CD4-positive, alpha-beta memory T cell (primary cell): Measurements from ENCODE around the gene PSPC1. TPM values are rescaled to one million over a fixed set of nuclear protein-coding genes. Genes with fewer than 3 reads are reported as not detected.
"Not testable (repeated sequence)": the region's sequence is repeated elsewhere in the genome, so short reads cannot be mapped to it uniquely, and the experiment has no call there.

ENCODE experiments used
- CTCF ChIA-PET: fragments of 350-600 bp; sonication (Branson Sonifier 250); formaldehyde crosslinking; loops from one replicate; lab custom pipeline; 2021; ENCODE audit warnings: inconsistent platforms; ENCODE audit not compliant: partially characterized antibody; lab: Charles Lee
- POLR2A ChIA-PET: fragments of 350-600 bp; sonication (Branson Sonifier 250); formaldehyde crosslinking; loops from one replicate; lab custom pipeline; 2021; ENCODE audit not compliant: partially characterized antibody; lab: Charles Lee
- DNase-seq, 5 donors: peaks; one replicate each; pipeline versions ENCODE4 v3.0.0 to v3.0.0-alpha.2; 2020 to 2022; ENCODE audit warnings: mixed read lengths in 1 of 5
- H3K27ac ChIP-seq: one replicate; pipeline ENCODE4 v1.7.0; 2013; ENCODE audit warnings: low read depth, low read length
- H3K27me3 ChIP-seq: 2 replicates; pipeline ENCODE4 v1.7.0; 2013; ENCODE audit warnings: mild to moderate bottlenecking, low read length, moderate library complexity; ENCODE audit not compliant: insufficient read depth
- H3K36me3 ChIP-seq: 2 replicates; pipeline ENCODE4 v1.7.0; 2013; ENCODE audit warnings: mild to moderate bottlenecking, low read length, moderate library complexity; ENCODE audit not compliant: insufficient read depth
- H3K4me1 ChIP-seq: 2 replicates; pipeline ENCODE4 v1.7.0; 2013; ENCODE audit warnings: mild to moderate bottlenecking, low read length, moderate library complexity; ENCODE audit not compliant: insufficient read depth
- H3K4me3 ChIP-seq, 2 donors: one replicate each; pipeline ENCODE4 v1.7.0; 2013; ENCODE audit warnings: low read length in 2 of 2, mild to moderate bottlenecking in 1 of 2
- H3K9me3 ChIP-seq, 2 donors: one replicate each; pipeline ENCODE4 v1.7.0; 2013; ENCODE audit warnings: low read length in 2 of 2, control low read depth in 1 of 2; ENCODE audit not compliant: control insufficient read depth in 1 of 2
- H3K27ac Mint-ChIP-seq, 7 donors: one replicate each; pipeline ENCODE4 v1.8.0; 2020 to 2021; ENCODE audit warnings: mixed read lengths in 7 of 7, mild to moderate bottlenecking in 6 of 7, inconsistent platforms in 3 of 7, moderate library complexity in 3 of 7
- H3K27me3 Mint-ChIP-seq, 2 donors: one replicate each; pipeline ENCODE4 v1.8.0; 2020 to 2021; ENCODE audit warnings: mixed read lengths in 2 of 2
- H3K36me3 Mint-ChIP-seq, 2 donors: one replicate each; pipeline ENCODE4 v1.8.0; 2020 to 2021; ENCODE audit warnings: mixed read lengths in 2 of 2, inconsistent platforms in 1 of 2, mild to moderate bottlenecking in 1 of 2
- H3K4me1 Mint-ChIP-seq, 4 donors: one replicate each; pipeline ENCODE4 v1.8.0; 2020 to 2021; ENCODE audit warnings: mixed read lengths in 4 of 4, mild to moderate bottlenecking in 1 of 4
- H3K4me3 Mint-ChIP-seq, 8 donors: one replicate each; pipeline ENCODE4 v1.8.0; 2020 to 2021; ENCODE audit warnings: mixed read lengths in 8 of 8, mild to moderate bottlenecking in 7 of 8, moderate library complexity in 6 of 8, inconsistent platforms in 3 of 8
- H3K9me3 Mint-ChIP-seq, 8 donors: one replicate each; pipeline ENCODE4 v1.8.0; 2020 to 2021; ENCODE audit warnings: mixed read lengths in 8 of 8, mild to moderate bottlenecking in 5 of 8, inconsistent platforms in 3 of 8, moderate library complexity in 1 of 8
- intact Hi-C: fragments of 100-400 bp; cut with micrococcal nuclease; formaldehyde crosslinking; loops from one replicate; pipeline ENCODE4 v1.15.1; 2023
- polyA plus RNA-seq, 2 donors: library from polyadenylated mRNA; unstranded; fragments of 300-500 nt; fragmentation: Illumina TruSeq; gene quantifications; one replicate each; pipeline ENCODE4 v1.2.3, GENCODE V29; 2021
- total RNA-seq, 2 experiments: library from RNA; stranded (reverse); gene quantifications; one replicate each; pipeline ENCODE4 v1.2.3, GENCODE V29; 2021

Gene PSPC1
- total and polyA plus RNA-seq, 4 experiments from 2014 or later = 29.2 to 82.2 (median 58.2) TPM

- POLR2A ChIA-PET = interaction anchor here (0.8 to 3.8 kb wide), 12 partner anchors 10 to 178 kb away, joined by 3 to 82 read pairs (median 5); partner anchors contain the start of genes MPHOSPH8, ZMYM2 and ZMYM5
- Mint-ChIP-seq H3K4me3 (peak overlapping the region; percentile 97 to 99 (median 98)), H3K9me3 (peaks cover 0 to 4% (median 0%) of the 10 kb centered on the region in 8 donors), H3K27ac (peak overlapping the region; percentile 98 to 99 (median 99)), H3K36me3 (peaks cover 4 to 9% of the 10 kb centered on the region in 2 donors), H3K4me1 (peaks cover 2 to 14% (median 5%) of the 10 kb centered on the region in 4 donors), H3K27me3 (no peaks in the 10 kb centered on the region)
- intact Hi-C loops = loop anchor here (1.0 to 5.0 kb wide), 3 partner anchors 81 to 176 kb away; partner anchors contain the start of genes MPHOSPH8, ZMYM2 and ZMYM5
- CTCF ChIA-PET = interaction anchor here (1.2 to 1.3 kb wide), 2 partner anchors 83 to 1395 kb away, joined by 3 read pairs; no protein-coding TSS in a partner anchor
- peak overlapping the region; percentile 93 to 95 for H3K4me3 ChIP-seq
- no peaks in the 10 kb centered on the region for H3K27me3 ChIP-seq
- H3K27ac ChIP-seq = peak overlapping the region; percentile 88
- H3K9me3 ChIP-seq = no peaks in the 10 kb centered on the region
- DNase-seq = peak; percentile 52 to 57 (median 55)
- peaks cover 6% of the 10 kb centered on the region for H3K4me1 ChIP-seq
- H3K36me3 ChIP-seq = no peaks in the 10 kb centered on the region
These were observed 557 bp downstream of the PSPC1 start for GRCh38 chr13:19782049-19782726.

DNA sequence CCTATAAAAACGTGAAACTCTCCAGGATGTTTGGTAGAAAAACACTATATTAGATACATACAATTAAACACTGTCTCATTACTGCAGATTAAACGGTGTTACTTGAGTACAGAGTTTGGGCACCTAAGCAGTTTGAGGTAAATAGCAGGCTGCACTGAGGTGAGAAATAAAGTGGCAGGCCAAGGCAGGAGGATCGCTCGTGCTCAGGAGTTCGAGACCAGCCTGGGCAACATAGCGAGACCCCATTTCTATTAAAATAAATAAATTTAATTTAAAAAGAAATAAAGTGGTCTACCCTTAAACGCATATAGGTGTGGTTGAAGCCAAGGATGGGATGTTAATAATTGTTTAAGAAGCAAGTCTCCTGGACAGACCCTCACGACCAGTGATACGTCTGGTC is 1.2 kb downstream of the PSPC1 start:
- intact Hi-C loops = loop anchor here (5.0 kb wide), 1 partner anchor 149 kb away; the partner anchor contains the start of gene MPHOSPH8
- H3K4me3 Mint-ChIP-seq = peak overlapping the region; percentile 97 to 99 (median 98)

GRCh38 chr13:19780753-19781418 is 1.9 kb downstream of the PSPC1 start:
- peak overlapping the region in 5 of 7 donors; percentile 72 to 98 (median 86) for H3K27ac Mint-ChIP-seq
- Histone ChIP-seq H3K4me1 (peaks cover 12% of the 10 kb centered on the region), H3K27ac (peak overlapping the region; percentile 18), H3K4me3 (peak overlapping the region in 1 of 2 donors; percentile 93)
- POLR2A ChIA-PET = interaction anchor here (1.1 to 3.8 kb wide), 3 partner anchors 9 to 83 kb away, joined by 6 to 82 read pairs (median 8); partner anchors contain the start of gene ZMYM5
- CTCF ChIA-PET, H3K9me3 ChIP-seq, H3K36me3 ChIP-seq, H3K9me3 Mint-ChIP-seq, H3K27me3 Mint-ChIP-seq, H3K27me3 ChIP-seq: not testable (repeated sequence)
- H3K4me3 Mint-ChIP-seq = peak overlapping the region; percentile 97 to 99 (median 98)
- H3K36me3 Mint-ChIP-seq = peaks cover 7 to 12% of the 10 kb centered on the region in 2 donors
- H3K4me1 Mint-ChIP-seq = peaks cover 5 to 20% (median 9%) of the 10 kb centered on the region in 4 donors
- DNase-seq = peak in 3 of 5 donors; percentile 6 to 47 (median 10)
- intact Hi-C loops = loop anchor here (5.0 kb wide), 1 partner anchor 149 kb away; the partner anchor contains the start of gene MPHOSPH8

More for the DNA sequence above, 1.2 kb downstream of the PSPC1 start:
- POLR2A ChIA-PET = interaction anchor here (0.8 to 3.8 kb wide), 6 partner anchors 9 to 82 kb away, joined by 3 to 82 read pairs (median 7); partner anchors contain the start of gene ZMYM5
- Mint-ChIP-seq H3K9me3 (peaks cover 0 to 4% (median 0%) of the 10 kb centered on the region in 8 donors), H3K27ac (peak overlapping the region; percentile 79 to 99 (median 98)), H3K4me1 (peaks cover 2 to 14% (median 5%) of the 10 kb centered on the region in 4 donors), H3K27me3 (no peaks in the 10 kb centered on the region), H3K36me3 (peaks cover 4 to 9% of the 10 kb centered on the region in 2 donors)
- Histone ChIP-seq H3K9me3 (no peaks in the 10 kb centered on the region), H3K36me3 (no peaks in the 10 kb centered on the region), H3K4me3 (peak overlapping the region; percentile 93 to 95), H3K27ac (peak overlapping the region; percentile 88), H3K4me1 (peaks cover 6% of the 10 kb centered on the region), H3K27me3 (no peaks in the 10 kb centered on the region)
- no peak for DNase-seq
- CTCF ChIA-PET = no interaction called here

- peaks cover 21% of the 10 kb centered on the region for H3K36me3 ChIP-seq
- intact Hi-C loops = no loop called here
- Mint-ChIP-seq H3K27ac (peak overlapping the region in 3 of 7 donors; percentile 26 to 87 (median 40)), H3K4me1 (peaks cover 27 to 76% (median 44%) of the 10 kb centered on the region in 4 donors), H3K27me3 (no peaks in the 10 kb centered on the region), H3K9me3 (no peaks in the 10 kb centered on the region), H3K36me3 (peaks cover 52 to 54% of the 10 kb centered on the region in 2 donors), H3K4me3 (peak overlapping the region in 1 of 8 donors; percentile 11)
- H3K4me1 ChIP-seq = peaks cover 53% of the 10 kb centered on the region
- no peaks in the 10 kb centered on the region for H3K9me3 ChIP-seq
- ChIA-PET CTCF (interaction anchor here (1.0 kb wide), 1 partner anchor 92 kb away, joined by 3 read pairs; the partner anchor contains the start of gene ZMYM5), POLR2A (interaction anchor here (1.0 to 1.2 kb wide), 2 partner anchors 9 to 10 kb away, joined by 5 to 8 read pairs; partner anchors contain the start of gene PSPC1)
- no peak for DNase-seq
- no peak overlapping the region for H3K4me3 ChIP-seq
- H3K27ac ChIP-seq = no peak overlapping the region
- no peaks in the 10 kb centered on the region for H3K27me3 ChIP-seq
These were observed 10.4 kb downstream of the PSPC1 start for GRCh38 chr13:19772306-19772705.

DNA sequence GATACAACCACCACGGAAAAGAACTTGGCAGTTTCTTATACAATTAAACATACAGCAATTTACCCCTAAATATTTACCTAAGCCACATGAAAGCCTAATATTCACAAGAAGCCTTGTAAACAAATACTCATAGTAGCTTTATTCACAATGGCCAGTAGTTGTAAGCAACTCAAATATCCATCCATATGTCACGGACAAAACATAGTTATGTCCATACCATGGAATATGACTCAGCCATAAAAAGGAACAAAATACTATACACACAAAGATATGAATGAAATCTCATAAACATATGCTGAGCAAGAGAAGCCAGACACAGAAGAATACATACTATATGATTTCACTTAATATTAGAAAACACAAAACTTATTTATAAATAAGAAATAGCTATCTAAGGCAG is 12.9 kb downstream of the PSPC1 start:
- Mint-ChIP-seq H3K4me1 (peaks cover 28 to 74% (median 45%) of the 10 kb centered on the region in 4 donors), H3K27me3 (no peaks in the 10 kb centered on the region), H3K36me3 (peaks cover 42 to 57% of the 10 kb centered on the region in 2 donors), H3K4me3 (peak overlapping the region in 3 of 8 donors; percentile 3 to 51 (median 40)), H3K27ac (no peak overlapping the region), H3K9me3 (no peaks in the 10 kb centered on the region)
- ChIA-PET POLR2A (interaction anchor here (1.5 kb wide), 1 partner anchor 13 kb away, joined by 3 read pairs; the partner anchor contains the start of gene PSPC1), CTCF (no interaction called here)
- no peaks in the 10 kb centered on the region for H3K27me3 ChIP-seq
- H3K9me3 ChIP-seq = no peaks in the 10 kb centered on the region
- no peak for DNase-seq
- H3K4me3 ChIP-seq = no peak overlapping the region
- no peak overlapping the region for H3K27ac ChIP-seq
- peaks cover 58% of the 10 kb centered on the region for H3K4me1 ChIP-seq
- H3K36me3 ChIP-seq = peaks cover 21% of the 10 kb centered on the region
- intact Hi-C loops = no loop called here

- ChIA-PET POLR2A (interaction anchor here (0.6 kb wide), 1 partner anchor 29 kb away, joined by 3 read pairs; no protein-coding TSS in a partner anchor), CTCF (interaction anchor here (1.4 to 1.7 kb wide), 2 partner anchors 10 to 15 kb away, joined by 3 to 5 read pairs; partner anchors contain the start of gene PSPC1)
- Histone ChIP-seq H3K36me3 (peaks cover 16% of the 10 kb centered on the region), H3K27me3 (no peaks in the 10 kb centered on the region), H3K4me1 (peaks cover 65% of the 10 kb centered on the region), H3K9me3 (no peaks in the 10 kb centered on the region), H3K4me3 (no peak overlapping the region), H3K27ac (no peak overlapping the region)
- peaks cover 41 to 60% of the 10 kb centered on the region in 2 donors for H3K36me3 Mint-ChIP-seq
- H3K9me3 Mint-ChIP-seq = no peaks in the 10 kb centered on the region
- H3K27me3 Mint-ChIP-seq = no peaks in the 10 kb centered on the region
- peaks cover 34 to 75% (median 50%) of the 10 kb centered on the region in 4 donors for H3K4me1 Mint-ChIP-seq
- intact Hi-C loops = no loop called here
- H3K27ac Mint-ChIP-seq = peak overlapping the region in 1 of 7 donors; percentile 52
- H3K4me3 Mint-ChIP-seq = peak overlapping the region in 7 of 8 donors; percentile 32 to 68 (median 55)
- no peak for DNase-seq
These were observed 14.8 kb downstream of the PSPC1 start for GRCh38 chr13:19767966-19768365.
